Stimulated activated CD8-positive, alpha-beta memory T cell treated with anti-CD3 and anti-CD28 coated beads, Interleukin-15, amount 100 ng/mL, for 4 hours (primary cell): ENCODE results near the gene PTRH1.

Experiments used
- DNase-seq, 2 donors: peaks; one replicate each; pipeline ENCODE4 v3.0.0-alpha.2; 2020; ENCODE audit warnings: low read depth in 2 of 2

The PTRH1 gene

GRCh38 chr9:127720031-127720864 lies 4.8 kb upstream of the PTRH1 start:
- DNase-seq, result no peak

GRCh38 chr9:127717766-127718165 lies 2.3 kb upstream of the PTRH1 start:
- no peak for DNase-seq

- no peak for DNase-seq
Observed at GRCh38 chr9:127716412-127716811, 949 bp upstream of the PTRH1 start.

GRCh38 chr9:127714951-127715469 lies 453 bp downstream of the PTRH1 start:
- DNase-seq, result no peak

- DNase-seq, result no peak
Observed at GRCh38 chr9:127714020-127714750, 1.3 kb downstream of the PTRH1 start.

- no peak for DNase-seq
Observed at GRCh38 chr9:127712867-127713266, 2.6 kb downstream of the PTRH1 start.

GRCh38 chr9:127712371-127712770 lies 3.1 kb downstream of the PTRH1 start:
- no peak for DNase-seq

- no peak for DNase-seq
Observed at GRCh38 chr9:127711831-127712274, 3.6 kb downstream of the PTRH1 start.

GRCh38 chr9:127711226-127711701 lies 4.2 kb downstream of the PTRH1 start:
- DNase-seq, result no peak

- DNase-seq, result no peak
Observed at GRCh38 chr9:127710204-127710783, 5.2 kb downstream of the PTRH1 start.

- DNase-seq, result no peak
Observed at GRCh38 chr9:127708952-127709587, 6.4 kb downstream of the PTRH1 start.

GRCh38 chr9:127707766-127708165 lies 7.7 kb downstream of the PTRH1 start:
- DNase-seq, result no peak

- no peak for DNase-seq
Observed at GRCh38 chr9:127706836-127707241, 8.6 kb downstream of the PTRH1 start, which contains the start of gene CFAP157. CFAP157 (plus strand) TSS chr9:127706988; CDS start chr9:127707032, 44 bp downstream.

GRCh38 chr9:127705577-127706379 lies 9.7 kb downstream of the PTRH1 start:
- no peak for DNase-seq

GRCh38 chr9:127703289-127703946 lies 12.0 kb downstream of the PTRH1 start:
- no peak for DNase-seq

- no peak for DNase-seq
Observed at GRCh38 chr9:127700594-127701255, 14.7 kb downstream of the PTRH1 start.

GRCh38 chr9:127700140-127700539 lies 15.3 kb downstream of the PTRH1 start:
- no peak for DNase-seq

GRCh38 chr9:127698985-127699670 lies 16.3 kb downstream of the PTRH1 start:
- peak; percentile 68 to 76 for DNase-seq

- DNase-seq, result no peak
Observed at GRCh38 chr9:127698386-127698785, 17.1 kb downstream of the PTRH1 start.
